Skeletal muscle tissue (tissue), 4 donors: ENCODE data around the gene PUS3. TPM values are rescaled to one million over a fixed set of nuclear protein-coding genes. Genes with fewer than 3 reads are reported as not detected.

Experiments
- H3K27ac ChIP-seq: one replicate; pipeline ENCODE4 v1.7.0; 2013; ENCODE audit warnings: mild to moderate bottlenecking, low read depth, low read length, inconsistent platforms
- H3K27me3 ChIP-seq, 3 donors: one replicate each; pipeline ENCODE4 v1.7.0; 2013; ENCODE audit warnings: low read length in 3 of 3; ENCODE audit not compliant: control insufficient read depth in 3 of 3, insufficient read depth in 3 of 3
- H3K36me3 ChIP-seq, 3 donors: one replicate each; pipeline ENCODE4 v1.7.0; 2013; ENCODE audit warnings: low read length in 3 of 3; ENCODE audit not compliant: control insufficient read depth in 3 of 3, insufficient read depth in 3 of 3
- H3K4me1 ChIP-seq, 3 donors: one replicate each; pipeline ENCODE4 v1.7.0; 2013; ENCODE audit warnings: low read length in 3 of 3, mild to moderate bottlenecking in 3 of 3; ENCODE audit not compliant: control insufficient read depth in 3 of 3, insufficient read depth in 3 of 3
- H3K4me3 ChIP-seq, 3 donors: one replicate each; pipeline ENCODE4 v1.7.0; 2013; ENCODE audit warnings: low read length in 3 of 3
- H3K9ac ChIP-seq, 3 donors: one replicate each; pipeline ENCODE4 v1.7.0; 2013; ENCODE audit warnings: low read length in 3 of 3, mild to moderate bottlenecking in 3 of 3, moderate library complexity in 2 of 3, low read depth in 1 of 3
- H3K9me3 ChIP-seq, 3 donors: one replicate each; pipeline ENCODE4 v1.7.0; 2013; ENCODE audit warnings: low read length in 3 of 3; ENCODE audit not compliant: control insufficient read depth in 3 of 3
- total RNA-seq: library from RNA; depleted of rRNA; stranded (reverse); fragments of >200 nt; gene quantifications from one replicate; pipeline ENCODE4 v1.2.3, GENCODE V29; 2014
- donor health status: Osteomylitis.

PUS3 gene
- total RNA-seq, 1 donor from 2014 or later, result 8.4 TPM

DNA sequence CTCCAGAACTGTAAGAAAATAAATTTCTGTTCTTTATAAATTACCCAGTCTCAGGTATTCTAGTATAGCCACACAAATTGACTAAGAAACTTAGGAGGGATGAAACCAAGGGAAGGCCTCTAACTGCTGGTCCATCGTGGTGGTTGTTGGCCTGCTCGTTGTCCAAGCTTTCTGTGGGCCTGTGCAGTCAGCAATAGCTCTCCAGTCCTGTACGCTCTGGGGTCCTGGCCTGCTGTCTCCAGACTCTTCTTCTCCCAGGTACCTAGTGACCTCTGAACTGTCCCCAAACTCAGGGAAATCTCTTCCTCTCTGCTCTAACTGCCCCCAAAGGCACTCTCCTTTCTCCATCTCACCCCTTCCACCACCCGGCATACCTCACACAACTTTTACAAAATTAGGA is 37.1 kb upstream of the PUS3 start:
- Histone ChIP-seq H3K36me3 (no peaks in the 10 kb centered on the region), H3K27me3 (no peaks in the 10 kb centered on the region), H3K4me3 (no peak overlapping the region), H3K9ac (no peak overlapping the region), H3K27ac (no peak overlapping the region), H3K4me1 (peaks cover 5 to 7% (median 5%) of the 10 kb centered on the region in 3 donors), H3K9me3 (no peaks in the 10 kb centered on the region)

DNA sequence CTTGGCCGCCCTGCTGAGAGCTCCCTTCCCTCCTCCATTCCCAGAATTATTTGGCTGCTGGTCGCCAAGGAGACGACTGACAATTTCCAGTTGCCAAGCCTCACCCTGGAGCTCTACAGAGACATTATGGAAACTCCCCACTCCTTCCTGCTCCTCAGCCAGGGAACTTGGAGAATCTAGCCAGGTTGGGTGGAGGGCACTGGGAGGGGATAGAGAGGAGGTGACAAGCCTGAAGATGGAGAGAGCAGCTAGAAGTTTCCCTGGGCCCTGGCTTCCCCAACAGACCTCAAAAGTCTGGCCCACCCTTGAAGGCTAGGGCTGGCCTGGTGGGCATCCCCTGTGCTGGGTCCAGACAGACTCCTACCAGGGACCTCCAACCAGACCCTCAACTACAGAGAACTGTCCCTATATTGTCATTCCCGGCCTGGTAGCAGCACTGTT is 36.1 kb upstream of the PUS3 start:
- Histone ChIP-seq H3K9ac (no peak overlapping the region), H3K9me3 (no peaks in the 10 kb centered on the region), H3K27me3 (no peaks in the 10 kb centered on the region), H3K36me3 (no peaks in the 10 kb centered on the region), H3K4me1 (peaks cover 5% of the 10 kb centered on the region in 3 donors), H3K4me3 (no peak overlapping the region), H3K27ac (no peak overlapping the region)

DNA sequence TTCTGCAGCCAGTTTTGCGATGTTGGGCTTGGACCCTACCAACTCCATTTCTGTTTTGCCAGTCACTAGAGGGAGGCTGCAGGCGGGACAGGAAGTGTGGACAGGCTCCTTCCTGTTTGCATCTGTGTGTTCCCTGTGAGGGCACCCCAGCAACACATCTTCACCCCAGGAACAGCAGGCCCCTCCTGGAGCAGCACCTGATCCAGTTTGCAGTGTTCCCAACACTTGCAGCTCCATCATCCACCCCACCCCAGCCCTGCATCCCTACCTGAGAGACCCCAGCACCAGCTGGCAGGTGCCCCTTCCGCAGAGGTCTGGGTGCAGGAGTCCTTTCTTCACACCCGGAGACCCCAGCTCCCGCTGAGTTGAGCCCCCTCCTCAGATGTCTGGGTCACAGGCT is 35.4 kb upstream of the PUS3 start:
- Histone ChIP-seq H3K27me3 (no peaks in the 10 kb centered on the region), H3K9ac (no peak overlapping the region), H3K9me3 (no peaks in the 10 kb centered on the region), H3K36me3 (no peaks in the 10 kb centered on the region), H3K27ac (no peak overlapping the region), H3K4me1 (peaks cover 5% of the 10 kb centered on the region in 3 donors), H3K4me3 (no peak overlapping the region)

DNA sequence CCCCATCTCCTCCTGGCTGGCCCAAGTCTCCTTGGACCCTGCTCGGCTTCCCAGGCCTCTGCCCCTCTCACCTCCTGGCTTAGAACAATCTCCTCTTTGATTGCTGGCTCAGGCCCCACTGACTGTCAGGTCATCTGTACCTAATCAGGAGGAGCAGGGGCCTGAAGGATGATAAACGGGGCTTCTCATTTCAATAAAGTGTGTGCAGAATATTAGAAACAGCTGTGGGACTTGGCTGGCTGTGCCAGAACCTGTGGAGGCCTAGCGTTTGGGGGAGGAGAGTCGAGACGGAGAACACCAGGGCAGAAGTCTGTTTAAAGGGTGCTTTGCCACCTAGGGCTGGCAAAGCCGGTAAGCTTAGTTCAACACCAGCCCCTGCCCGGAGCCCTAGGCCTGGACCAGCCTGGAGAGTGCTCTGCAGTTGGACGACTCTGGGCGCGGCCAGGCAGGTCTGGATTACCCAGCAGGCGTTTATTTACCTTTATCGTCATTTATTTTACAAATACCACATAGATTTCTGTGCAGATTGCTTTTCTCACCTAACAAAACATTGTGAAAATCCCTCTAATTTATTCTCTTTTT is 32.7 kb upstream of the PUS3 start:
- H3K27ac ChIP-seq, result no peak overlapping the region
- no peaks in the 10 kb centered on the region for H3K27me3 ChIP-seq
- H3K36me3 ChIP-seq, result no peaks in the 10 kb centered on the region
- no peaks in the 10 kb centered on the region for H3K4me1 ChIP-seq
- H3K9me3 ChIP-seq, result no peaks in the 10 kb centered on the region
- H3K9ac ChIP-seq, result no peak overlapping the region
- H3K4me3 ChIP-seq, result no peak overlapping the region

DNA sequence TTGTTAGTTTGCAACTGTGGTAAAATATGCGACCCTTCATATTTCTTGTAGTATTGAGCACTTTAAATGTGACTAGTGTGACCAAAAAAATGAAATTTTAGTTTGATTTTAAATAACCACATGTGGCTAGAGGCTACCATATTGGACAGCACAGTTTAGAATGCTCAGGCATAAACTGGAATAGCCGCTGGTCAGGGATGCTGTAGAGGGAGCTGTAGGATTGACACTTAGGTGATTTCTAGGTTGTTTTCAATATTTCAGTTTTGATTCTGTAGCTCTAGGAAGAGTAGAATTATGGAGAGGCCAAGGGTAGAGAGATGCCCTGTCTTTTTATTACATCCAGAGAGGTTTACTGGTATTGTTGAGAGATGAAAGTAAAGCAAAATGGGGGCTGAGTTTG is 32.0 kb upstream of the PUS3 start:
- no peaks in the 10 kb centered on the region for H3K36me3 ChIP-seq
- no peaks in the 10 kb centered on the region for H3K27me3 ChIP-seq
- no peaks in the 10 kb centered on the region for H3K9me3 ChIP-seq
- no peak overlapping the region for H3K27ac ChIP-seq
- H3K4me3 ChIP-seq, result no peak overlapping the region
- H3K4me1 ChIP-seq, result no peaks in the 10 kb centered on the region
- no peak overlapping the region for H3K9ac ChIP-seq

DNA sequence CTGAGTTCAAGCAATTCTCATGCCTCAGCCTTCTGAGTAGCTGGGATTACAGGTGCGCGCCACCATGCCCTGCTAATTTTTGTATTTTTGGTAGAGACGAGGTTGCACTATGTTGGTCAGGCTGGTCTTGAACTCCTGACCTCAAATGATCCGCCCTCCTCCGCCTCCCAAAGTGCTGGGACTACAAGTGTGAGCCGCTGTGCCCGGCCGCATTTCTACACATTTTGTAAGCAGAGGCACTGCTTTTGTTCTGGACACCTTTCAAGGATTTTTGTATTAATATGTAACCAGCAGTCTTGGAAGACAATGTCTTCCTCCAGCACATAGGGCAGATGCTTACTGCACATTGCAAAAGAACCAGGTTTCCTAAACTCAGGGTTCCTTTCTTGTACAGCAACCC is 31.5 kb upstream of the PUS3 start:
- Histone ChIP-seq H3K27me3 (peaks cover 0 to 2% (median 0%) of the 10 kb centered on the region in 3 donors), H3K27ac (no peak overlapping the region)

DNA sequence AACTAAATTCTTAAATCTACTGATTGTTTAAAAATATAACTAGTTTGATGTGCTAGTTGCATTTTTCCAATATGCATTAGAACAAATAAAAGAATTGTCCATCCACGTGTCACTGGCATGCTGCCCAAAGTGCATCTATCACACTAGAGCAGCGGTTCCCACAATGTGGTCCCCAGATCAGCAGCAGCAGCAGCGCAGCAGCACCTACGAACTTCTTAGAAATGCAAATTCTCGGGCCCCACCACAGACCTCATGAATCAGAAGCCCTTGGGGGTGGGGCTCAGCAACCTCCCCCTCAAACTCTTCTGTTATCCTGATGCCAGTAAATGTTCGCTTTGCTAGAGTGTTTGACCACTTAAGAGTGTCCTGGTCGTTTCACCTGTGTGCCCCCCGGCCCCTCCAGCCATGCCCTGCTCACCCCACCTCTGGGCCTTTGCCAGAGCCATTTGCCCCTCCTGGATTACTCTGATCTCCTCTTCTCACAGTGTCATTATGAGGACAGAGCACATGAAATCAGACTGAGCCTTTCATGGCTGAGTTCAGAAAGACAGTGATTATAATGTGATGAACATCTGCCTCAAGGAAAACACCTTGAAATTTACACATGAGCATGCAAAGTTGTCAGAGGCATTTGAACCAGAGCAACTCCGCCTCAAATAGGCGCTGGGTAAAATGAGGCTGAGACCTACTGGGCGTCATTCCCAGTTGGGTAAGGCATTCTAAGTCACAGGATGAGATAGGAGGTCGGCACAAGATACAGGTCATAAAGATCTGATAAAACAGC is 30.2 kb upstream of the PUS3 start:
- Histone ChIP-seq H3K9ac (no peak overlapping the region), H3K4me3 (no peak overlapping the region), H3K4me1 (no peaks in the 10 kb centered on the region), H3K36me3 (no peaks in the 10 kb centered on the region), H3K27ac (no peak overlapping the region), H3K9me3 (no peaks in the 10 kb centered on the region), H3K27me3 (peaks cover 0 to 2% (median 0%) of the 10 kb centered on the region in 3 donors)

More for the DNA sequence above, 31.5 kb upstream of the PUS3 start:
- Histone ChIP-seq H3K9ac (no peak overlapping the region), H3K4me3 (no peak overlapping the region), H3K9me3 (no peaks in the 10 kb centered on the region), H3K36me3 (no peaks in the 10 kb centered on the region), H3K4me1 (no peaks in the 10 kb centered on the region)

DNA sequence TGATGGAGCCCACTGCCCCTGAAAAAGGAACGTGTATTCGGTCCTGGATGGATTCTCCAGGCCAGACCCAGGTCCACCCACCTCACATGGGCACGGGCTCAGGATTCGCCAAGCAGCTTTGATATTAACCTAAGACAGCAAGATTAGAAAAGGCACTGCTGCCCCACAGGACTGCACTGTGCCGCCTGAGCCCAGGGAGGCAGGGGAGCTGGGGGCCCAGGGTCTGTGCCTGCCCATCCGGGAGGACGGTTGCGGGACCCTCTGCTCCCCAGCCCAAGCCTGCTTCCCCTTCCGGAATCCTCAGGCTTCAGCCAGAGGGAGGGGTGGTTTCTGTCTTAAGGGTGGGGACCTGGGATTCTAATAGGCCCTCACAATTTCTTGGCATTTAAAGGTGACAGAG is 29.3 kb upstream of the PUS3 start:
- H3K9me3 ChIP-seq, result no peaks in the 10 kb centered on the region
- peaks cover 0 to 2% (median 0%) of the 10 kb centered on the region in 3 donors for H3K27me3 ChIP-seq
- H3K36me3 ChIP-seq, result no peaks in the 10 kb centered on the region
- no peak overlapping the region for H3K9ac ChIP-seq
- H3K4me3 ChIP-seq, result no peak overlapping the region
- H3K4me1 ChIP-seq, result no peaks in the 10 kb centered on the region
- no peak overlapping the region for H3K27ac ChIP-seq

DNA sequence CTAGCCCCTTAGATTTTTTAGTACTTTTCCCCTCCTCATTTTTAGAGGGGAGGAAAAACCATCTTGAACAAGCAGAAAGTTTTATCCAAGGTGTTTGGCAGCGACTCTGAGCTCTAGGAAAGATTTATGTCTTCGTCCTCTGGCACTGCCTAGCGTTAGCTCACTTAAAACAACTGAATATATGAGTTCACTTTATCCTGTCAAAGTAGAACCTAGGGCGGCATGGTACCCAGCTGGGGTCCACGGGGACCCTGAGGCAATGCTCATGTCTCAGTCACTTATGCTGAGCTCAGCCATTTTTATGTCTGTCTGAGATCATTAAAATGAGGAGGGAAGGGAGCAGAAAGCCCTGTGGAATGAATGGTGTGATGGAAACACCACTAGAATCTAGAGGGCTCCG is 28.7 kb upstream of the PUS3 start:
- H3K9me3 ChIP-seq, result no peaks in the 10 kb centered on the region
- no peak overlapping the region for H3K9ac ChIP-seq
- peaks cover 0 to 2% (median 0%) of the 10 kb centered on the region in 3 donors for H3K27me3 ChIP-seq
- no peak overlapping the region for H3K4me3 ChIP-seq
- no peaks in the 10 kb centered on the region for H3K4me1 ChIP-seq
- H3K36me3 ChIP-seq, result no peaks in the 10 kb centered on the region
- H3K27ac ChIP-seq, result no peak overlapping the region

DNA sequence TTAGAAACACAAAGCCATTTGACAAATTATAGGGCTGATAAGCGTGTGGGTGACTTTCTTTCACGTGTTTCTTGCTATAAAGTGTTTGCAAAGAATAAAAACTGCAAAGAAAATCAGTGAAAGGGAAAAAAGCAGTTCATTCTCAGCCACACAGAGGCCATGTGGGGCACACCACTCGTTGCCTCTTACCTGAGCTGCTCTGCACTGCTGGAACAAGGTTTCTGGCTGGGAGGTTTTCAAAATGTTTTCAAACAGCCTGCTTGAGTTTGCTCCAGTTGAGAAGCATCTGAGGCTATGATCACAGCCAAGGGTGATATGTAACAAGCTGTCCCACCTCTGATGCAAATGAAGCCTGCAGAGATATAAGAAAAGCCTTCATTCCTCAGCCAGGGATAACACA is 28.1 kb upstream of the PUS3 start:
- H3K9me3 ChIP-seq, result no peaks in the 10 kb centered on the region
- no peaks in the 10 kb centered on the region for H3K4me1 ChIP-seq
- peaks cover 0 to 2% (median 0%) of the 10 kb centered on the region in 3 donors for H3K27me3 ChIP-seq
- no peak overlapping the region for H3K4me3 ChIP-seq
- H3K9ac ChIP-seq, result no peak overlapping the region
- no peak overlapping the region for H3K27ac ChIP-seq
- H3K36me3 ChIP-seq, result no peaks in the 10 kb centered on the region
